ENCODE data around the gene RAD51B.

The RAD51B gene

DNA sequence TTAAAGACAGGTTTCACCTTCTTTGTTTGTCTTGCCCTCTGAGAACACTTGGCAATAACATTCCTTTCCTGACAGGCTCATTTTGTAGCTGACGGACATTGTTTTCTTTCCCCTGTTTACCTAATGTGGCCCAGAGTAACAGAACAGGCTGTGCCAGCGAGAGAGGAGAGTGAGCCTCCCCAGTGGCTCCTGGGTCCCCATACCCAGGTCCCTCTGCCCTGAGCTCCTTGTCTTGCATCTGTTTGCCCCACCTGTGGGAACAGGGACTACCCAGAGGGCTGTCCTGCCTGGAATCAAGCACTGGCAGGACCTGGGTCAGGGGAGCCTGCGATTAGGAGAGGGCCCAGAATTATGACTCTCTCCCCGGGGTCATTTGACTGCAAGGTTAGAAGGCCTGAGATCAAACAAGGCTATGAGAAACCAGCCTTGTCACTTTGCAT lies 750.4 kb downstream of the RAD51B start:
- TF ChIP-seq, protein P1, sequence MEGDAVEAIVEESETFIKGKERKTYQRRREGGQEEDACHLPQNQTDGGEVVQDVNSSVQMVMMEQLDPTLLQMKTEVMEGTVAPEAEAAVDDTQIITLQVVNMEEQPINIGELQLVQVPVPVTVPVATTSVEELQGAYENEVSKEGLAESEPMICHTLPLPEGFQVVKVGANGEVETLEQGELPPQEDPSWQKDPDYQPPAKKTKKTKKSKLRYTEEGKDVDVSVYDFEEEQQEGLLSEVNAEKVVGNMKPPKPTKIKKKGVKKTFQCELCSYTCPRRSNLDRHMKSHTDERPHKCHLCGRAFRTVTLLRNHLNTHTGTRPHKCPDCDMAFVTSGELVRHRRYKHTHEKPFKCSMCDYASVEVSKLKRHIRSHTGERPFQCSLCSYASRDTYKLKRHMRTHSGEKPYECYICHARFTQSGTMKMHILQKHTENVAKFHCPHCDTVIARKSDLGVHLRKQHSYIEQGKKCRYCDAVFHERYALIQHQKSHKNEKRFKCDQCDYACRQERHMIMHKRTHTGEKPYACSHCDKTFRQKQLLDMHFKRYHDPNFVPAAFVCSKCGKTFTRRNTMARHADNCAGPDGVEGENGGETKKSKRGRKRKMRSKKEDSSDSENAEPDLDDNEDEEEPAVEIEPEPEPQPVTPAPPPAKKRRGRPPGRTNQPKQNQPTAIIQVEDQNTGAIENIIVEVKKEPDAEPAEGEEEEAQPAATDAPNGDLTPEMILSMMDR (IDR thresholded peaks at IDR 0.05; ENCODE audit: extremely low read depth, missing control alignments): no peak
- no peak for DNase-seq (ENCODE audit: low spot score)

- DNase-seq (ENCODE audit: low spot score): no peak
- TF ChIP-seq, protein P1 (IDR thresholded peaks at IDR 0.05; ENCODE audit: extremely low read depth, missing control alignments): no peak
Measured at GRCh38 chr14:68571114-68571591, 751.6 kb downstream of the RAD51B start.

DNA sequence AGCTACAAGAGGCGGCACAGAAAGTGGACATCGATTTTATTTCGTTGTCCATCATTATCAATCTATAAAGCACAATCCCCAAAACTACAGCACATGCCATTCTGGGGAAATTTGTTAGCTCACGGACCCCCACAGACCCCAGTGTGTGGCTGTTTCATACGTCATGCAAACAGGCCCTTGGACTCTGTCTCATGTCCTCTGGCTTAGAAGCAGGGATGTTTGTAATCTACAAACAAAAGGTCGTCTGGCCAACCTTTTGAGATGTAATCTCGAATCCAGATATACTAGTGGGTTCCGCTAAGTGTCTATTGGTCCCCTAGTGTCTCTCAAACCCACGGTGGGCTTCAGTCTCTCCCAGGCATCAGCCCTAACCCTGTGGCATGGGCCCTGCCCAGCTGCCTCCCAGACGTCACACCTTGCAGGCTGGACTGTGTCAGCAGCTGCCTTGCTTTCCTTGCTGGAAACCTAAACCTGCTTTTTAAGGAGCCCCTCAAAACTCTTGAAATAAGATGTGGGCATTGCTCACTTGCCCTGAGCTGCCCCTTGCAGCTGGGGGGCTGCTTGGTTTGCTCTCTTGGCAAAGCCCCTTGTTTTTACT lies 752.4 kb downstream of the RAD51B start:
- DNase-seq (ENCODE audit: low spot score): no peak
- TF ChIP-seq, protein P1 (IDR thresholded peaks at IDR 0.05; ENCODE audit: extremely low read depth, missing control alignments): no peak

DNA sequence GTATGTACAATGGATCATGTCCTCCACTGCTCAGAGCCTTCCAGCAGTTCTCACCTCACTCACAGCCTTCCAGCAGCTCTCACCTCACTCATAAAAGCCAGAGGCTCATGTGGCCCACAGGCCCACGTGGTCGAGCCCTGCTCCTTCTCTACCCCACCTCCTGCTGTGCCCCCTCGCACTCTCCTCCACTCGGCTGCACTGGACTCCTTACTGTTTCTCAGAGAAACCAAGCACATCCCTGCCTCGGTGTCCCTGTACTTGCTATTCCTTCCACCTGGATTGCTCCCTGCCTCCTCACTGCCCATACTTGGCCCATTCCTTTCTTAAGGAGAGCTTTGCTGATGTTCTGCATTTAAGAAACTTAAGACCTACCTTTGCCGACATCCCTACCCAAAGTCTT lies 753.5 kb downstream of the RAD51B start:
- TF ChIP-seq, protein P1 (IDR thresholded peaks at IDR 0.05; ENCODE audit: extremely low read depth, missing control alignments): no peak
- DNase-seq (ENCODE audit: low spot score): no peak

DNA sequence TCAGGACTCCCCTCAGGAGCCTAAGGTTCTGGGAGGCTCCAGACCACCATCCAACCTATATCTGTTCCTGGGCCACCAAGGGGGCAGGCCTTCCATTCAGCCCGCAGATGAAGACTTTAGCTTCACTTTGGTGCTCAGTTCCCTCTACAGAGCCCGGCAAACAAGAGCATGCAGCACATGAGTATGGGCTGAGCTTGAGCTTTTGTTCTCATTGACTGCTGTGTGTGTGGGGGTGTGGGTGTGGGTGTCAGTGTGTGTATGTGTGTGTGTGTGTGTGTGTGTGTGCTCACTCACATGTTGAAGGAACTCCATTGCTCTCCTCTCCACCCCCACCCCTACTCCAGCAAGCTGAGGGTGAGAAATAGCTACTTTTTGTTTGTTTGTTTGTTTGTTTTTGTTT lies 754.1 kb downstream of the RAD51B start:
- TF ChIP-seq, protein P1 (IDR thresholded peaks at IDR 0.05; ENCODE audit: extremely low read depth, missing control alignments): no peak

GRCh38 chr14:68574461-68574860 lies 754.9 kb downstream of the RAD51B start:
- TF ChIP-seq, protein P1 (IDR thresholded peaks at IDR 0.05; ENCODE audit: extremely low read depth, missing control alignments): no peak
- no peak for DNase-seq (ENCODE audit: low spot score)

More for the DNA sequence above, 754.1 kb downstream of the RAD51B start:
- no peak for DNase-seq (ENCODE audit: low spot score)

GRCh38 chr14:68574906-68575305 lies 755.3 kb downstream of the RAD51B start:
- TF ChIP-seq, protein P1 (IDR thresholded peaks at IDR 0.05; ENCODE audit: extremely low read depth, missing control alignments): no peak
- DNase-seq (ENCODE audit: low spot score): no peak

All from GM20000 (cell line).